Activated CD4-positive, alpha-beta T cell treated with anti-CD3 and anti-CD28 coated beads for 24 hours (primary cell): ENCODE data around the gene CUX1.

Experiments used
- DNase-seq, 2 donors: peaks; one replicate each; pipeline ENCODE4 v3.0.0-alpha.2; 2020; ENCODE audit warnings: low read depth in 2 of 2

The CUX1 gene

DNA sequence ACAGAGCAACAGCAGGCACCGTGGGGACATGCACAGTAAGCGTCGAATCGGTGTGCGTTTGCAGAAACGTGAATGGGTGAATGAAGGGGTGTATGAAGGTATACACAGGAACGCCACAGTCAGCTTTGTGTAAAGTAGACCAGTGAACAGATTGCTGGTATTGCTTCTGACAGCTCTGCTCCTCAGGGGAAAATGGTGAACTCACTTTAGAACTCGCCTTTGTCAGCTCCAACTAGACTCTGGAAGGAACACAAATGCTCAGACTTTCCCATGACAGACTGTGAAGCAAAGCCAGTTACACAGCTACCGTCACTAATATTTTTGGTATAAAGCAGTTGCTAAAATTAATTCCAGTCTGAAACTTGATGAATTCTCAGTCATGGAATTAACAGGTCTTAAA, 78.9 kb downstream of the CUX1 start:
- no peak for DNase-seq

- no peak for DNase-seq
Measured at GRCh38 chr7:101896941-101897340, 79.5 kb downstream of the CUX1 start.

DNA sequence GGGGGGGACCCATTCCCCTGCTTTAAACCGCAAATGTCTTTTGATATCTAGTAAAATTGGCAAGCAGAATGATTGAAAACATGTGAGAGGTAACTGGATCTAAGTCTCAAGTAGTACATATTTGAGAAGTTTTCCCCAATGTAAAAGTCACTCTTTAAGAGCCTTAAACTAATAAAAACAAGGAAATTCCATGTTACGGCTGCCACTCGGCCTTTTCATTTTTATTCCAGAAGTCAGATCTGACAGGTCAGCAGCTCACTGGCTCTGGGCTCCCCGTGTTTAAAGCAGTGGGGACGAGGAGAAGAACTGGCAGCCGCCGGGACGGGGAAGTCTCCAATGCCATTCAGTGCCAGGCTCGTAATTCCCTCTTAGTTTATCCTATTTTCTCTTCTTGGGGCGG, 80.7 kb downstream of the CUX1 start:
- DNase-seq: no peak

- DNase-seq: no peak
Measured at GRCh38 chr7:101899616-101900015, 82.2 kb downstream of the CUX1 start.

DNA sequence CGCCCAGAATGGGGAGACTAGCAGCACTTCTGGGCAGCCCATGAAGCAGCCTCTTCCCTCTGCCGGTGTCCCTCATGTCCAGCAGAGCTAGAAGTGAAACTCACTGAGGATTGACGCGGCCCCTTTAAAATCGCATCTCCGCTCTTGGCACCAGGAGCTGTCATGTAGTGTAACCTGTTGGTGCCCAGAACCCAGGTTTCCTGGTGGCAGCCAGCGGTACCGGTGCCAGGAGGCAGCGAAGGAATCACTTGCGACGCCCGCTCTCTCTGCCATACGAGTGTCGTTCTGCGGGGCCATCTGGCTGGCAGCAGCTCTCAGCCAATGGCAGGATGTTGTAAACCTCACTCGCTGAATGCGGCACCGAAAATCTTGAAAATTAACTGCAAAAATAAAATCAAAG, 82.7 kb downstream of the CUX1 start:
- DNase-seq: no peak

DNA sequence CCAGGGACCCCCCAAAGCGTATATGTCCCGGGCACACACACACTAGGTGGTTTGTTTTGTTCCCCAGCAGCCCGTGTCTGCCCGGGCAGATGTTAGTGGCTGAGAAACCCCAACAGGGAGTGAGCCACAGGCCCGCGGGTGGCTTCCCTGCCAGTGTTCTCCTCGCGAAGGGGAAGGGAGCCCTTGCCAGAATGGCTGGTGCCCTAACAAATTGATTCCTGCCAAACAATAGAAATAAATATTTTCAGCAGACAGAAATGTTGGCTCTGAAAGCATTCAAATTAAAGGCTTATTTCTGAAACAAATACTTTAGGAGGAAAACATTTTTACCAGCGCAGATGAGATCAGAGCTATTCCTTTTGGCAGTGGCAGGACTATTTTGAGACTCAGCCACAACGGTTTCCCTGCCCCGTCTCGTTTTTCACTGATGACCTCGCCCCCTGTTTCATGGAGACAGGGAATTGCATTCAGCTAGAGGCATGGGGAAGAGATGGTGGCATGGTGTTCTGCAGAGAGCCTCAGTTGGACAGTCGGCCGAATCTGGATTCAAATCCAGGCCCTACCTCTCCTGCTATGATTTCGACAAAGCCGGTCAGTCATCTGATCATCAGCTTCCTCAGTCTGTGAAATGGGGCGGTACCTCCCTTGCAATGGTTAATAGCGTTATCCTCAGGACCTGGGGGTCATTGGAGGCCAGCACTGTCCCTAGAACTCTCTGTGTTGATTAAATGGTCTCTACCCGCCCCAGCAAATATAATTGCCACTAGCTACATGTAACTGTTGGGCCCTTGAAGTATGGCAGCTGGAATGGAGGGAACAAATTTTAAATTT, 84.5 kb downstream of the CUX1 start:
- DNase-seq: no peak

DNA sequence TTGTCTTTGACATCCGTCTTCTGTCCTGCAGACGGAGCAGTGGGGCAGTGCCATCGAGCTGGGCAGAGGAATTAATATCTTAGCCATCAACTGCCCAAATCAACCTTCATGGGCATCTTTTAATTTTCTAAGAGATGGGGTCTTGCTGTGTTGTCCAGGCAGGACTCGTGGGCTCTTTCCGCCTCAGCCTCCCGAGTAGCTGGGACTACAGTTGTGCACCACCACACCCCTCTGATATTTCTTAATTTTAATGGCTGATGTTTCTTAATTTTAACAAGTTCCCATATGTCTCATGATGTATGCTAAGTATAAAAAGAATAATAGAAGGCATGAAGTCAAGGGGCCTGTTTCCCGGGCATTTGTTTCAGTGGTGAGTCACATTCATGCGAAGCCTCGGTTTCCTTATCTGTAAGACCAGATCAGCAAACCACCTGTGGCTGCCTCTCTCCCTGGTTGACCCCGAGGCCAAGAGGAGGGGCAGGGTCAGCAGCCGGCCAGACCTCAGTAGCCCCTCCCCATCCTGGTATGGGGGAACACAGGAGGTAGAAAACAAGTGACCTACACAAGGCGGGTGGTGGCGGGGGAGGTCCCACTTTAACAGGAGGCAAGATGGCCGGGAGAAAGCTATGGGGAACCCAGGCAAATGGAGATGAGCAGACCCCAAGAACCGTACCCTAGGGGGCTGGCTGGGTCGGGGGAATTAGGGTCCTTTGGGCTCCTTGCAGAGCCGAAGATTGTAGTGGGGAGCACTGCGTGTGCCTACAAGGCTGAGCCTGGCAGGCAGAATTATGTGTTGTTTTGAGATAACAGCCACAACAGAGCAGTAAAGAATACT, 85.5 kb downstream of the CUX1 start:
- DNase-seq: no peak

DNA sequence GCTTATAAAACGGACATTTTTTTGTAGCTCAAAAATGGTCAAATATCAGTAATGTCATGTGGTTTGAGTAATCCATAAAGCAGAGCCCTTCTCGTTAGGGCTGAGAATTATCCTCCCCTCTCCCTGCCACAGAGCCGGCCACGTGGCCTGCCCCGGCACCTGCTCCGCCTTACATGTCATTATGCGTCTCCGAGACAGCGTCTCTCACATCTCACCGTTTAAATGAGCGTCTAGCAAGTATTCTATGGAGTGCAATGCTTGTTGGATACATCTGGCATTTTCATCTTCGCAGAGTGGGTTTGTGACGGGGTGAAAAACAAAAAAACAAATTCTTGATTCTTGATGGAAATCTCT, 86.1 kb downstream of the CUX1 start:
- no peak for DNase-seq

DNA sequence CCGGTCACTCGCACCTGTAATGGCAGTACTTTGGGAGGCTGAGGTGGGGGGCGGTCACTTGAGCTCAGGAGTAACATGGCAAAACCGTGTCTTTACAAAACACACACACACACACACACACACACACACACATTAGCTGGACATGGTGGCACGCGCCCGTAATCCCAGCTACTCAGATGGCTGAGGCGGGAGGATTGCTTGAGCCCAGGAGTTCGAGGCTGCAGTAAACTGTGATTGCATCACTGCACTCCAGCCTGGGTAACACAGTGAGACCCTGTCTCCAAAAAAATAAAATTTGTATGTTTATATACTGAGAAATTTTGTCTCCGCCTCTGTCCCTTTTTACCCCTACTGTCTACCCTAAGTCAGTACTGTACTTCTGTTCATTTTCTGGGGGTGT, 86.6 kb downstream of the CUX1 start:
- DNase-seq: no peak

GRCh38 chr7:101905203-101905865, 87.9 kb downstream of the CUX1 start:
- DNase-seq: no peak

DNA sequence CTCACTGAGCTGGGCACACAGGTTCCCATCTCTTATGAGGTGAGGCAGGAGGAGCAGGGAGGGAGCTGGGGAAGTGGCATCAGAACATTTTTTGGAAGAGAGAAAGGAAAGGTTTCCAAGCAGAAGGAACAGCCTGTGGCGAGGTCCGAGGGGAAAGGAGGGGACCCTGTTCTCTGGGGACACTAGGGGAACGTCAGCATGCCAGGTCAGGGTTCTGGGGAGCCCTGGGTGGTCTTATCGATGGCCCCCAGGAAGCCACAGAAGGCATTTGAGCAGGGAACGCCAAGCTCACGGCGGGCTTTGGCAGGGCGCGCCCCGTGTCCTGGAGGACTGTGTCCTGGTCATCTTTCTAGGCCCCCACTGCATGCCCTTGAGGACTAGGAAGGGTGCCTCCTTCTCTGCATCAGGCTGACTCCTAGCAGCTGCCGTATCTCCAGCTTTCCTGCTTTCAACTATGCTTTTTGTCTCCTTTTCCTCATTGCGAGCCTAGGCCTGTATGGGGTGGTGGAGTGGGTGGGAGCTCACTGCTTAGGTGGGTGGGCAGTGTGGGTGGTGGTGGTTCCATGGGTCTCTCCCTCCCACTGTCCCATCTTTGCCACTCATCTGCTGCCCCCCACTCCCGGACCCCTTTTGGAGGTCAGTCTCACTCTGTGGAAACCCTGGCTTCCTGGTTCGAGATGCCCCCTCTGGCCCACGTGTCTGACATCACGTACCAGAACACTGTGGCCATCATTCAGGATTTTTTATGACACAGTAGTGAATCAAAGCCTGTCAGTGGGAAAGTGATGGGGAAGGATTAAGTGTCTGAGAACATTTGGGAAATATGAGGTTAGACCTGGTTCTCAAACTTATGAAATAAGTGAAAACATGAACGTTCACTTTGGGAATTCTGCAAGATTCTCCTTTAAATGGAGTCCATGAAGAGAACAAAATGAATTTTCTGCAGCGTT, 89.1 kb downstream of the CUX1 start:
- no peak for DNase-seq

- no peak for DNase-seq
Measured at GRCh38 chr7:101910991-101911799, 93.8 kb downstream of the CUX1 start.

DNA sequence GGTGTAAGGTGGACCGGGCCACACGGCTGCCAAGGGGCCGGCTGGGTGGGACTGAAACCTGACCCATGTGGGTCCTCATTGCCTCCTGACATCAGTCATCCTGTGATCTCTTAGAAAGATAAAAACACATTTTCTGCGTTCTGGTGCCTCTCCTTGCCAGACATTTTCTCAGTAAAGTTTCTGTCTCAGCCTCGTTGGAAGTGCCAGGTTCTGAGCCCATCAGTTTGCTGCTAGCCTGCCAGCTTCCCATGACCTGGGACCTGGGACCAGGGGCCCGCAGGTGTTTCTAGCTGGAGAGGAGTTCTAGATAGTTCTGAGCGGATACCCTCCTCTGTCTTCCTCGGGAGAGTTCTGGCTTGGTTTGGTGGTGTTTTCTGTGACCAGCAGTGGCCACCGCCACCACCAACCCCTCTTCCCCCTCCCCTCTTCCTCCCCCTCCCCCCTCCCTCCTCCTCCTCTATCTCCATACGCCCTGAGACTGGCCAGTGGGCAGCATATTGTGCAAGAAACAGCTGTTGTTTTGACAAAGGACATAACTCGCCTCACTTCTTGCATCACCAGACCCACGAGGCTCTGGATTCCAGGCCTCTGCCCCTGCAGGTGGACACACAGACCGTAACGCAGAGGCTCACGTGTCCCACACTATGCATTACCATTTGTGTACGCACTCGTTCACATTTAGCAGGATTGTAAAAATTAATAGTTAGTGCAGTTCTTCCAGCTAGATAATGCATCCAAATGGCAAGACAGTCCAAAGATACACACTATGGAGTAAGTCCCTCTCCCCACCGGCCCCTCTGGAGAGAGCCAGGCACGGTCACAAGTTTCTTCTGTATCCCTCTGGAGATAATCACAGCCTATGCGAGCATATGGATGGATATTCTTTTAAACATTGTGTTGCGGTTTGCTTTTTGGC, 94.6 kb downstream of the CUX1 start:
- DNase-seq: no peak

DNA sequence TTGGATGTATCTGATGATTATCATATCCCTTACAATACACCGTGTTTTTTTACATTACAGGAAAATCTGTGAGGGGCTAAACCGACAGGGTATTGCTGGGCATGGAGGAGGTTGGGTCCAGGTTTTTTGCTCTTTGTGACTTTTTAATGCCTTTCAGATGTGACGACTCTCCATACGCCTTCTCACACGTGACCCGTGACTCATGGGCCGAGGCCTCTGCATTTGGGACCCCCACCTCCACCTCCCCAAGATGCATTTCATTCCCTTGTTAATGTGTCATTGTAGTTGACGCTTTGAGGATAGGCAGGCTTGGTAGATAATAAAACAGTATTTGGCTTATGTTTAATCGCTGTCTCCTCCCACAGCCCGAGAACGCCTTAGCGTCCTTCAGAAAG, 95.3 kb downstream of the CUX1 start:
- no peak for DNase-seq

DNA sequence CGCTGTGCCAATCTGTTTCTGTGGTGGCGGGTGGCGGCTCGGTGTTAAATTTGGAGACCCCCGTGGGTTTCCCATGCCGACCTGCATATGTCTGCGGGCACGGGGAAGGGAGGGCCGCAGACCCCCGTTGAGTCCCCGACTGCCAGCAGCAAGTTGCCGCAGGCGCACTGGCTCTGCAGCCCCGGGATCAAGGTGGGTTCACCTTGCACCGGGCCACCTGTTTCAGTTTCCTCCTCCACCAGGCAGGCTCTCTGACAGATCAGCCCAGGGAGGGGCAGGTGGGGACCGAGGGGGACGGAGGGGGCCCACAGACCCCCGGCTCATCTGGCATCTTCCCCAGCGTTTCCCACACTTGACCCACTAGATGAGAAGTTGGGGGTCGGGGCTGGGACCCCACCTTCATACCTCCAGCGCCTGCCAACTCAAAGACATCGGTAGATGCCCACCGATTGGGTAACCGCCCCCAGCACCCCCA, 95.9 kb downstream of the CUX1 start:
- DNase-seq: no peak

GRCh38 chr7:101913851-101914250, 96.4 kb downstream of the CUX1 start:
- no peak for DNase-seq

GRCh38 chr7:101915000-101915399, 97.6 kb downstream of the CUX1 start:
- DNase-seq: no peak

DNA sequence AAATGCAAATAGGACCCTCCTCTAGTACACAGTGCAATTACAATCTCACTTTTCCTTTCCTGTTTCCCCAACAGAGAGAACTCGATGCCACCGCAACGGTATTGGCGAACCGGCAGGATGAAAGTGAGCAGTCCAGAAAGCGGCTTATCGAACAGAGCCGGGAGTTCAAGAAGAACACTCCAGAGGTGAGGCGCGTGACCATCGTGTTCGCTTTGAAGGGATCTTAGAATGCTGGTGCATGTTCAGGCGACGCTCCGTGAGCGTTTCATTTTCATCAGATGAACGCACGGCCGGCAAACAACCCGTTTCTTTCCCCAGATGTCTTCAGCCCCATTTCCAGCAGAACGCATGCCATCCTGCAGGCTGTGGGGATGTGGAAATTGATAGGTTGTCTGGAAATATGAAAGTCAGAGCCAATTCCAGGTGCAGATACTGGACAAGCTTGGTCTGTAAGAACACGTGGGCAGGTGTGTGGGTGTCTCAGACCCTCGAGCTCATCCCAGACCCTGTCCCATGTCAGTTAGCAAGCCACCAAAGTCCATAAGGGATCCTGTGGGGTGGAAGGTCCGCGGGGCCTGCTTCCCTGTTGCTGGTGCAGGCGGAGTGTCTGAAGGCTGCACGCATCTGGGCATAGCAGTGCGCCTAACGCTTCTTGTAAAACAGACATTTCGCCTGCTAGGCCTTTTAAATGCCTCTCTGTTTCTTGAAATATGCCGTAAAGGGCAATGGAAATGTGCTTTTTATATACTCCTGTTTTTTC, 98.8 kb downstream of the CUX1 start:
- DNase-seq: no peak

DNA sequence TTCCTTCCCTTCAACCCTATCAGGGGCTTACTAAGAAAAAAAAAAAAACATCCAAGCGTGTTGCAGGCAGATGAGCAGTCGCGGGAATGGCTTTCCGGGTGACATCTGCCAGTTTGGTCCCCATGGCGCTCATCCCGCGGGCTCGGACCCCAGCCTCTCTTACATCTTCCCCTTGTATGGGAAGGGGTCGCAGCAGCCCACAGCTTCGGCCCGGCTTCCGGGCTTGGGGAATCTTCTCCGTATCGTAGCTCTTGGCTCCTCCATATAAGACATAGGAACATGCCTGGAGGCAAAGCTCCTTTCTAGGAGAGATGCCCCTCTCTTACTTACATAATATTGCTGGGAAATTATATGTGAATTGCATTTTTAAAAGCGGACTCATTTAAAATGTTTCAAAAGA, 99.5 kb downstream of the CUX1 start:
- no peak for DNase-seq
